ENCODE data around the gene HNRNPCL1. TPM values are rescaled to one million over a fixed set of nuclear protein-coding genes. Genes with fewer than 3 reads are reported as not detected.

The HNRNPCL1 gene
- total and polyA plus RNA-seq, 2 of the 13 experiments (the other 11 are each of a cell fraction or from before 2014, with no cell fraction given) = not detected

DNA sequence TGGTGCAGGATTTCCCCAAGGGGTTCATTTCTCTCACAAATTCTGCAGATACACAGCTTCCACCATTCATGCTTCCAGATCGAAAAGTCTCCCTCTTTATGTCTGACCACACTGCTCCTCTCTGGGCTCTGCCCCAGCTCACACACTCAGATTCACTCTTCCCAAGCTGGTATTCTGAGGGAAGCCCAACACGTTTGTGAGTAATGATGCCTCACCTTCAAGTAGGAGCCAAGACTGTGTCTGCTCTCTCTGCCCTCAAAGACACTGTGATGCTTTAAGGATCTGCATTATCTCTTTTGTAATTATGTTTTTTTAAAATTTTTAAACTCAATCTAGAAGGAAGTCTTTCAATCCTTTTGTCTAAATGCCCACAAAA lies 37.1 kb downstream of the HNRNPCL1 start (continued):
- no peak for TF ChIP-seq ZNF12 (CRISPR knock-in tag; IDR thresholded peaks at IDR 0.05)
- no peak for TF ChIP-seq HOXD1 (CRISPR knock-in tag; IDR thresholded peaks at IDR 0.05)

DNA sequence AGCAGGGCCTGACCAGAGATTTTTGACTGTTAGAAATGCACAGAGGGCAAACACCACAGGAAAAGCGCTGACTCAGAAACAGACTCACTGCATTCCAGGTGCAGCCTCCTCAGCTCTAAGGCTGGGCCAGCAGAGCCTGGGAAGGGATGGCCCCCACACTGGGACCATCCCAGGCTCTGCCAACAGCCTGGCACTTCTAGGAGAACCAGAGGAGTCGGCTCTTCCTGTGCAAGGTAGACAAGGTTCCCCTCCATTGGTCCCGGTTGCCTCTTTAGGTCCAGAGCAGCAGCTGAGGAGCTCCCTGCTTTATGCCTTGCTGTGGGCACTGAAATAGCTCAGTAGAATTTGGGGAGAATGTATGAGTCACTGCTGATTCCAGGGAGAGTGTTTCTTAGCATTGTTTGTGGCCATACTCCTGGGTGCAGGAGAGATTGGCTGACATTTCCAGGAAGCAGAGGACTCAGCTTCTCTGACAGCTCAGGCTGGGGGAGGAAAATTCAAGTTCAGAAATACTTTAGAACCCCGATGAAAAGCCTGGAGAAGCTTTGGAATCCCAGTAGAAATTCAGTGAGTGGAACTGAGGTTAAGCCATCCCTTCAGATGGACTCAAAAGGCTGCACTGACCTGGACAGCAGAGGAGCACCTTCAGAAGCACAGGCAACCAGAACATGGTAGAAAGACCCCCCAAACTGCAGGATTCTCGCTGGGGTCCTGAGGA lies 37.7 kb downstream of the HNRNPCL1 start:
- H3K27me3 ChIP-seq (ENCODE audit: control insufficient read depth in 1 of 2, insufficient read depth in 2 of 2, low read length in 2 of 2) = peaks cover 1 to 3% of the 10 kb centered on the region in 2 experiments; a peak in 2 of 5 replicates
- no peak overlapping the region for H2AFZ ChIP-seq (ENCODE audit: low read length)
- CTCF ChIA-PET (ENCODE audit: low intra/inter-chr PET ratio, low total read pairs) = no interaction called here
- H3K27ac ChIP-seq (ENCODE audit: extremely low read length, insufficient read depth, low read length) = no peak overlapping the region
- H3K79me2 ChIP-seq (ENCODE audit: insufficient read depth, low read length) = no peaks in the 10 kb centered on the region
- intact Hi-C loops (cut with micrococcal nuclease; ENCODE audit: unreplicated experiment) (no loop called here), in situ Hi-C loops (cut with HindIII; ENCODE audit: extremely low pct_ligation_motif_present, low pct_unique_long_range_greater_than_20kb) (no loop called here)
- TF ChIP-seq ZNF24 (IDR thresholded peaks at IDR 0.05) (no peak), MAFF (IDR thresholded peaks at IDR 0.05; ENCODE audit: low read depth, low read length) (peak; percentile 62), KAT8 (CRISPR knock-in tag; IDR thresholded peaks at IDR 0.05) (no peak), MAFK (conservative IDR thresholded peaks at IDR 0.05 in 1 of 2, IDR thresholded peaks at IDR 0.05 in 1 of 2; ENCODE audit: low read length in 2 of 2) (peak; percentile 28 to 68; a peak in 2 of 4 replicates)
- TF ChIP-seq, protein P1, sequence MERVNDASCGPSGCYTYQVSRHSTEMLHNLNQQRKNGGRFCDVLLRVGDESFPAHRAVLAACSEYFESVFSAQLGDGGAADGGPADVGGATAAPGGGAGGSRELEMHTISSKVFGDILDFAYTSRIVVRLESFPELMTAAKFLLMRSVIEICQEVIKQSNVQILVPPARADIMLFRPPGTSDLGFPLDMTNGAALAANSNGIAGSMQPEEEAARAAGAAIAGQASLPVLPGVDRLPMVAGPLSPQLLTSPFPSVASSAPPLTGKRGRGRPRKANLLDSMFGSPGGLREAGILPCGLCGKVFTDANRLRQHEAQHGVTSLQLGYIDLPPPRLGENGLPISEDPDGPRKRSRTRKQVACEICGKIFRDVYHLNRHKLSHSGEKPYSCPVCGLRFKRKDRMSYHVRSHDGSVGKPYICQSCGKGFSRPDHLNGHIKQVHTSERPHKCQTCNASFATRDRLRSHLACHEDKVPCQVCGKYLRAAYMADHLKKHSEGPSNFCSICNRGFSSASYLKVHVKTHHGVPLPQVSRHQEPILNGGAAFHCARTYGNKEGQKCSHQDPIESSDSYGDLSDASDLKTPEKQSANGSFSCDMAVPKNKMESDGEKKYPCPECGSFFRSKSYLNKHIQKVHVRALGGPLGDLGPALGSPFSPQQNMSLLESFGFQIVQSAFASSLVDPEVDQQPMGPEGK (CRISPR knock-in tag; IDR thresholded peaks at IDR 0.05) = no peak
- TF ChIP-seq, protein P2, sequence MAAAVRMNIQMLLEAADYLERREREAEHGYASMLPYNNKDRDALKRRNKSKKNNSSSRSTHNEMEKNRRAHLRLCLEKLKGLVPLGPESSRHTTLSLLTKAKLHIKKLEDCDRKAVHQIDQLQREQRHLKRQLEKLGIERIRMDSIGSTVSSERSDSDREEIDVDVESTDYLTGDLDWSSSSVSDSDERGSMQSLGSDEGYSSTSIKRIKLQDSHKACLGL (CRISPR knock-in tag; IDR thresholded peaks at IDR 0.05) = no peak
- no TSS peak for BruUV-seq (replicated peaks)
- WGBS (ENCODE audit: low lambda C conversion rate) = 19% methylated on average over 4 of the region's 5 CpGs
- no peak overlapping the region for H3K9ac ChIP-seq (ENCODE audit: insufficient read depth, low read depth, low read length)
- H3K9me3 ChIP-seq (ENCODE audit: low read length) = no peaks in the 10 kb centered on the region
- POLR2A ChIA-PET = no interaction called here
- DNase-seq (ENCODE audit: low spot score) (no peak), FAIRE-seq (no peak), ATAC-seq (no peak)
- H3K4me1 ChIP-seq (ENCODE audit: insufficient read depth, low read length) = no peaks in the 10 kb centered on the region
- H4K20me1 ChIP-seq (ENCODE audit: insufficient read depth, low read length) = no peaks in the 10 kb centered on the region
- H3K4me2 ChIP-seq (ENCODE audit: low read depth, low read length) = no peak overlapping the region
- H3K4me3 ChIP-seq (replicated peaks in 1 of 3; ENCODE audit: insufficient read depth in 1 of 3, low read depth in 2 of 3, low read length in 3 of 3) = no peak overlapping the region
- no peaks in the 10 kb centered on the region for H3K36me3 ChIP-seq (replicated peaks in 1 of 2; ENCODE audit: control insufficient read depth in 1 of 2, insufficient read depth in 2 of 2, low read length in 2 of 2)

All from HepG2 (cell line).